ENCODE results near the gene DCHS1.

The DCHS1 gene

DNA sequence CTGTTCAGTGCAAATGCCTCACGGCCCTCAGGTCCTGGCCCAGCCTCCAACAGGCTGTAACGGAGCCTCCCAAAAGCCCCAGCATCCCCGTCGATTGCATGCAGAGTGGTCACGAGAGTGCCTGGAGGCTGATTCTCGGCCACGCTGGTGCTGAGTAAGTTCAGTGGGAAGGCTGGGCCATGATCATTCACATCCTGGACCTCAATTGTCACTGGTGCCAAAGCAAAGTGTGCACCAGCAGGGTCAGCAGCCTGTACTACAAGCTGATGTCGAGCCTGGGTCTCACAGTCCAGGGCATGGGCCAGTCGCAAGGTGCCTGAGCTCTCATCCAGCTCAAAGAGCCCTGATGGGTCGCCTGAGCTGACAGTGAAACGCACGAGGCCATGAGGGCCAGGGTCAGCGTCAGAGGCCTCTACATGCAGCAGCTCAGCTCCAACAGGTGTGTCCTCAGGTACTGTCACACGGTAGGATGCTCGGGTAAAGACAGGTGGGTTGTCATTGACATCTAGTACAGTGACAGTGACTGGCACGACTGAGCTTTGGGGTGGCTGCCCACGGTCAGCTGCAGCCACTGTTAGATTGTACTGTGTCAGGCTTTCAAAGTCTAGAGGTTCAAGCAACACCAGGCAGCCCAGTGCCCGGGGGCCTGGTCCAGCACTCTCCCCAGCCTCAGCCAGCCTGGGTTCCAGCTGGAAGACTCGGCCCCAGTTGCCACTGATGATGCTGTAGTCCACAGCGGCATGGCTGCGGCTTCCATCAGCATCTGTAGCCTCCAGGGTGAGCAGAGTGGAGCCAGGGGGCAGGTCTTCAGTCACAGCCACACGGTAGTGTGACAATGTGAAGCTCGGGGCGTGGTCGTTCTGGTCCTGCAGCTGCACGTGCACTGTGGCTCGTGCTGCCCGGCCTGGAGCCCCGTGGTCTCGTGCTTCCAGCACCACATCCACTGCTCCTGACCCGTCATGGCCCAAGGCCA lies 31.9 kb downstream of the DCHS1 start:
- H3K27ac Mint-ChIP-seq, result no peak overlapping the region
- H3K4me3 Mint-ChIP-seq, result no peak overlapping the region
- CTCF ChIA-PET, result interaction anchor here (0.8 to 1.3 kb wide), 3 partner anchors 11 to 134 kb away, joined by 3 to 4 read pairs (median 4); no protein-coding TSS in a partner anchor
- no peaks in the 10 kb centered on the region for H3K27me3 Mint-ChIP-seq
- H3K36me3 Mint-ChIP-seq, result no peaks in the 10 kb centered on the region
- DNase-seq, result no peak
- no peaks in the 10 kb centered on the region for H3K9me3 Mint-ChIP-seq
- peaks cover 22% of the 10 kb centered on the region for H3K4me1 Mint-ChIP-seq

- CTCF ChIA-PET, result interaction anchor here (0.8 to 2.1 kb wide), 4 partner anchors 10 to 61 kb away, joined by 3 to 14 read pairs (median 6); partner anchors contain the start of genes MRPL17 and TAF10
- Mint-ChIP-seq H3K4me1 (peaks cover 13% of the 10 kb centered on the region), H3K27ac (no peak overlapping the region), H3K27me3 (no peaks in the 10 kb centered on the region), H3K4me3 (no peak overlapping the region), H3K9me3 (no peaks in the 10 kb centered on the region), H3K36me3 (no peaks in the 10 kb centered on the region)
- DNase-seq, result no peak
These were observed 33.1 kb downstream of the DCHS1 start for GRCh38 chr11:6622261-6623171.

DNA sequence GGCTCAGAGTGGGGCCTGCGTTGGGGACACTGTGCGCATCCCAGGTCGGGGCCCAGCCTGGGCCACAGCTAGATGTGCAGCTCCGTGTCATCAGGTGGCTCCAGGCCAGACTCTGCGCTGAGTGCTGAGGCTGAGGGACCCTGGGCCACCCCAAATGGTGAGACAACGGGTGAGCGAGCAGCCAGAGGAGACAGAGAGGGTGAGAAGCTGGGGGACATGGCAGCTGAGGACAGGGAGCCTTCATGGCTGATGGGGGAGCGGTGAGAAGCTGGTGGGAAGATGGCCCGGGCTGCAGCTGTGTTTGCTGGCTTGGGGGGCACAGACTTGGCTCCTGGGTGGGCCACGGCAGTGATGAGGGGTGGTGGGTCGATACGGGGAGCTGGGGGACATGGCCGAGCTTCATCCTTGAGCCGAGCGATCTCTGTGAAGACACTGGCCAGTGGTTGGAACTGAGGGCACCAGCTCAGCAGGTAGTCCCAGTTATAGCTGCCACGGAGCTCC lies 33.8 kb downstream of the DCHS1 start:
- Mint-ChIP-seq H3K4me1 (peaks cover 5% of the 10 kb centered on the region), H3K4me3 (no peak overlapping the region), H3K36me3 (peaks cover 2% of the 10 kb centered on the region), H3K27ac (peak overlapping the region; percentile 69), H3K9me3 (no peaks in the 10 kb centered on the region), H3K27me3 (no peaks in the 10 kb centered on the region)
- no peak for DNase-seq
- CTCF ChIA-PET, result interaction anchor here (0.8 to 2.1 kb wide), 4 partner anchors 9 to 62 kb away, joined by 3 to 14 read pairs (median 6); partner anchors contain the start of genes MRPL17 and TAF10

GRCh38 chr11:6620636-6621035 lies 35.0 kb downstream of the DCHS1 start:
- DNase-seq, result no peak
- H3K9me3 Mint-ChIP-seq, result no peaks in the 10 kb centered on the region
- H3K27me3 Mint-ChIP-seq, result no peaks in the 10 kb centered on the region
- H3K4me1 Mint-ChIP-seq, result no peaks in the 10 kb centered on the region
- CTCF ChIA-PET, result interaction anchor here (1.2 to 2.1 kb wide), 4 partner anchors 8 to 63 kb away, joined by 3 to 14 read pairs (median 6); partner anchors contain the start of genes MRPL17 and TAF10
- peaks cover 11% of the 10 kb centered on the region for H3K36me3 Mint-ChIP-seq
- H3K27ac Mint-ChIP-seq, result no peak overlapping the region
- no peak overlapping the region for H3K4me3 Mint-ChIP-seq

DNA sequence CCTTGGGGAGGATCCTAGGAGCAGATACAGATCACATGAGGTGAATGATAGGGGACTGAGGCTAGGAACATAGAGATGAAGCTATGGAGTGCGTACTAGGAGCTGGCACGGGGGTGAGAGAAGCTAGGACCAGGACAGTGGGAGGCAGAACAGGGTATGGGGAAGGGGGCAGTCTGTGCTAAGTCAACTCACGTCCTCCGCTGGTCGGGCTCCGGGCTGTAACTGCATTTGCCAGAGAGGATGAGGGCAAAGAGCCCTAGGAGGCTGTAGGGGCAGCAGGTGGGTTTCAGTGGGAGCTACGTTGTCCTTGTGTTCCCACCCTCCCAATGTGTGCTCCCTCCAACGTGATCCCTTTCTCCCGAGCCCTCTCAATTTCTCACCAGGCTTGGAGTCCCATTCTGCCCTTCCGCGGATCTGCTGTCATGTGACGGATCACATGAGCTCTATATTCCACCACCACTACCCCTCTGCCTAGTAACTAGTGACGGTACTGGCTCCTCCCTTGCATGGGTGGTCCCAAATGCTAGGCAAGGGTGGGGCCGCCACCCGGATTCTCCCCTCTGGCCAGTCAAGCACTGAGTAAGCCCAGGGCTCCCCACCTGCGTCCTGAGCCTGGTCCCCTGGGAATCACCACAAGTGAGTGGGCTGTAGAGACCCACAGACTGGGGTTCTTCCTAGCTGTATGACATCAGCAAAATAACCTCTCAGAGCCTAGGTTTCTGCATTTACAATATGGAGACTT lies 36.4 kb downstream of the DCHS1 start, which contains the start of gene TPP1:
Gene TPP1 (minus strand): TSS at position 419 of the 742 bp plus-strand sequence. CDS start 22 bp downstream, at position 397.
- no peak within 1 kb of the TSS for H3K27ac Mint-ChIP-seq
- no peak within 1 kb of the TSS for H3K4me3 Mint-ChIP-seq
- H3K36me3 Mint-ChIP-seq, result peaks cover 21% of the 10 kb centered on the region
- DNase-seq, result peak; percentile 94
- H3K4me1 Mint-ChIP-seq, result no peaks in the 10 kb centered on the region
- CTCF ChIA-PET, result interaction anchor here (0.9 to 2.5 kb wide), 9 partner anchors 9 to 137 kb away, joined by 4 to 30 read pairs (median 7); partner anchors contain the start of genes ILK and MRPL17
- no peaks in the 10 kb centered on the region for H3K9me3 Mint-ChIP-seq
- H3K27me3 Mint-ChIP-seq, result no peaks in the 10 kb centered on the region

DNA sequence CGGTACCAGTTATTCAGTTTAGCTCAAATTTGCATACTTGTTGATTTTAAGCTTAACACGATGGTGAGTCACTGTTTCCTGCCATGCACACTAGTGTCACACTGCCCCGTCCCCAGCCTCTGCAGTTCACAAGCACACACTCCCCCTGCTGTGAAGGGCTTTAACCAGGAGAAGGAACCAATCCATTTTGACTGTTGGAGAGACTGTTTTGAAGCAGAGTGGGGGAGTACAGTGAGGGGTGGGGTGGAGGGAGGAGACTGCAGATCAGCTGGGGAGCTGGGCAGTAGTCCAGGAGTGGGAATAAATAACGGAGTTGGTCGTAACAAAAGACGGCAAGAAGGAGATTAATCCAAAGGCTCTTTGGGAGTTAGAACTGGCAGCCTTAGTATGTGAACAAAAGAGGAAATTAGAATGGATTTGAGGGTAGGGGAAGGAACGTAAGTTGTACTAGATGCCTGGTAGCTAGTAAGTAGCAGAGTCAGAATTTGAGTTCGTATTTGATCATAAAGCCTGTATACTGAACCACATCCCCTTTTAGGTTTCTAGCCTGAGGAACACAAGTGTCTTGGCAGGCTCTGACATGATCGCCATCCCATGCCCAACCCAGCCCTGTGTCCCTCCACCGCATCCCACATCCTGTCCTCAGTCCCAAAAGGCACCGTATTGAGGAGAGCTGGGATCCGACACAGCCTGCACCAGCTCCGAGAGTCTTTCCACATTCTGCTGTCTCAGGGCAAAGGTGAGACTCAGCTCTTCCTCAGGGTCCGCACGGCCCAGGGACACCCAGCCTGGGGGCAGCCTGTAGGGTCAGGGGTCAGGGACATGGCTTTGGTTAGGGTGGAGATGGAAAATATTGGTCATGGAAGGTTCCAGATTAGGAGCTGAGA lies 37.2 kb downstream of the DCHS1 start:
- Mint-ChIP-seq H3K36me3 (peaks cover 21% of the 10 kb centered on the region), H3K9me3 (no peaks in the 10 kb centered on the region), H3K4me1 (no peaks in the 10 kb centered on the region), H3K4me3 (no peak overlapping the region), H3K27ac (no peak overlapping the region), H3K27me3 (no peaks in the 10 kb centered on the region)
- DNase-seq, result peak; percentile 70
- CTCF ChIA-PET, result interaction anchor here (0.8 to 2.5 kb wide), 14 partner anchors 9 to 239 kb away, joined by 3 to 30 read pairs (median 6); partner anchors contain the start of genes ILK and MRPL17

DNA sequence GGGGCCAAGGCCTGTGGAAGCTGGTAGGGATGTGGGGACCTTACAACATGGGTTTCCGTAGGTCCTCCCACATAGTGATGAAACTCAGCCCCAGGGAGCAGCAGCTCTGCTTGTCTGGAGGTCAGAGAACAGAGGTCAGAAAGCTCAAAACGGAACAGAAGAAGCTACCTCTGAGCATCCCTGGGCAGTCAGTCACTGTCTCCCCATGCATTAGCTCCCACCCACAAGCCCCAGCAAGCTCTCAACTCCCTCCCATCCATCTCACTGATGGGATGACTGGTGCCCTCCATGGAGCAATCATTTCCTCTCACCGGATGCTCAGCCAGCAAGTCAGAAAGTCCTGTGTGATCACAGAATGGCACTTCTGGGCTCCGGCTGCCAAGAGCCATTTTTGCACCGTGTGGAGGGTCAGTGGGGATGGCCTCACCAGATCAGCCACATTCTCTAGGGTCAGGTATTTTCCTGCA lies 38.3 kb downstream of the DCHS1 start:
- Mint-ChIP-seq H3K27me3 (no peaks in the 10 kb centered on the region), H3K27ac (peak overlapping the region; percentile 29), H3K36me3 (peaks cover 21% of the 10 kb centered on the region), H3K9me3 (no peaks in the 10 kb centered on the region), H3K4me3 (no peak overlapping the region), H3K4me1 (no peaks in the 10 kb centered on the region)
- DNase-seq, result no peak
- CTCF ChIA-PET, result interaction anchor here (0.8 to 2.5 kb wide), 11 partner anchors 11 to 238 kb away, joined by 3 to 30 read pairs (median 6); partner anchors contain the start of genes ILK and MRPL17

GRCh38 chr11:6616596-6617250 lies 38.9 kb downstream of the DCHS1 start:
- Mint-ChIP-seq H3K27me3 (no peaks in the 10 kb centered on the region), H3K4me3 (no peak overlapping the region), H3K36me3 (peaks cover 21% of the 10 kb centered on the region), H3K9me3 (no peaks in the 10 kb centered on the region), H3K27ac (no peak overlapping the region), H3K4me1 (no peaks in the 10 kb centered on the region)
- CTCF ChIA-PET, result interaction anchor here (1.1 to 1.7 kb wide), 3 partner anchors 55 to 71 kb away, joined by 3 to 8 read pairs (median 3); partner anchors contain the start of gene MRPL17
- DNase-seq, result no peak

GRCh38 chr11:6615882-6616585 lies 39.6 kb downstream of the DCHS1 start:
- Mint-ChIP-seq H3K4me1 (peaks cover 5% of the 10 kb centered on the region), H3K27me3 (no peaks in the 10 kb centered on the region), H3K36me3 (peaks cover 27% of the 10 kb centered on the region), H3K9me3 (no peaks in the 10 kb centered on the region), H3K4me3 (no peak overlapping the region), H3K27ac (no peak overlapping the region)
- no peak for DNase-seq
- CTCF ChIA-PET, result interaction anchor here (1.7 kb wide), 1 partner anchor 67 kb away, joined by 8 read pairs; the partner anchor contains the start of gene MRPL17

DNA sequence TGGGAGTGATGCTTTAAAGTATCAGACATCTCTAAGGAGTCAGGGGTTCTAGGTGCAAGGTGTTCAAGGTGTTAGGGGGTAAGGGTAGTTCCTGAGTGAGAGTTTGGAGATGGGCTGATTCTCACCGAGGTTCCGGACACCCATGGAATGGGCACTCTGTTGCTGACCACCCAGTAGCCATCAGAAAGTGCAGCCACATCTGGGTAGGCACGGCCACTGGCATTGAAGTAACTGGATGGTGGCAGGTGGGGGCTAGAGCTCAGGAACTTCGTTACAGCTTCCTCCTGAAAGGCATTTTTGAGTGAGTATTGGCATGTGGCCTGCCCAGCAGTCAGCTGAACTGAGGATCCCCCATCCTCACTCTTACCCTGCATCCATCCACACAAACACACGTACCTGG lies 40.6 kb downstream of the DCHS1 start:
- DNase-seq, result peak; percentile 19
- CTCF ChIA-PET, result no interaction called here
- Mint-ChIP-seq H3K27me3 (no peaks in the 10 kb centered on the region), H3K36me3 (peaks cover 37% of the 10 kb centered on the region), H3K4me3 (no peak overlapping the region), H3K4me1 (peaks cover 15% of the 10 kb centered on the region), H3K9me3 (no peaks in the 10 kb centered on the region), H3K27ac (no peak overlapping the region)

DNA sequence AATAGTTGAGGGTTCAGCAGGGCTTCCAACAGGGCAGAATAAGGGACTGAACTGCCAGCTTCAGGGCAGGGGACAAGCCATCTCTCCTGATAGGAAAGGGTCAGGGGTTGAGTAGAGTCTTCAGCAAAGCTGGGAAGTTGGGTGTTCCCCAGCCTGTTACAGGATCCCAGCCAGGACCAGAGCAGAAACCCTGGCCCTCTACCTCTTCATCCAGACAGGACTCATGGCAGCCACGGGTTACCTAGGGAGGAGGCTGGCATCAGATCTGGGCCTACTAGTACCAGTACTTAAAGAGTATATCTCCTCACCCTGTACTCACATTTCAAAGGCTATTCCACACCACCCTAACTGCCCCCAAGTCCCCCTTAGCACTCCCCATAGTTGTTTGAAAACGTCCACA lies 41.2 kb downstream of the DCHS1 start:
- no peak overlapping the region for H3K4me3 Mint-ChIP-seq
- no peak overlapping the region for H3K27ac Mint-ChIP-seq
- H3K36me3 Mint-ChIP-seq, result peaks cover 43% of the 10 kb centered on the region
- H3K9me3 Mint-ChIP-seq, result no peaks in the 10 kb centered on the region
- CTCF ChIA-PET, result interaction anchor here (3.0 kb wide), 1 partner anchor 10 kb away, joined by 13 read pairs; the partner anchor contains the start of gene ILK
- H3K27me3 Mint-ChIP-seq, result no peaks in the 10 kb centered on the region
- peaks cover 21% of the 10 kb centered on the region for H3K4me1 Mint-ChIP-seq
- peak; percentile 19 for DNase-seq

All from activated naive CD4-positive, alpha-beta T cell treated with anti-CD3 and anti-CD28 coated beads, Interleukin-2, amount 10 ng/mL, durations not matched to agents 7 days and 5 days (primary cell).